NCI-H446 (cell line): ENCODE results near the gene ANKRD55.

ENCODE experiments used
- DNase-seq, 2 experiments: peaks; one replicate each; lab custom pipeline; 2025; lab: John Stamatoyannopoulos, UW

ANKRD55 gene

GRCh38 chr5:56077796-56078233 lies 155.3 kb downstream of the ANKRD55 start:
- no peak for DNase-seq

GRCh38 chr5:56076486-56076885 lies 156.6 kb downstream of the ANKRD55 start:
- no peak for DNase-seq

GRCh38 chr5:56075361-56075760 lies 157.8 kb downstream of the ANKRD55 start:
- no peak for DNase-seq

DNA sequence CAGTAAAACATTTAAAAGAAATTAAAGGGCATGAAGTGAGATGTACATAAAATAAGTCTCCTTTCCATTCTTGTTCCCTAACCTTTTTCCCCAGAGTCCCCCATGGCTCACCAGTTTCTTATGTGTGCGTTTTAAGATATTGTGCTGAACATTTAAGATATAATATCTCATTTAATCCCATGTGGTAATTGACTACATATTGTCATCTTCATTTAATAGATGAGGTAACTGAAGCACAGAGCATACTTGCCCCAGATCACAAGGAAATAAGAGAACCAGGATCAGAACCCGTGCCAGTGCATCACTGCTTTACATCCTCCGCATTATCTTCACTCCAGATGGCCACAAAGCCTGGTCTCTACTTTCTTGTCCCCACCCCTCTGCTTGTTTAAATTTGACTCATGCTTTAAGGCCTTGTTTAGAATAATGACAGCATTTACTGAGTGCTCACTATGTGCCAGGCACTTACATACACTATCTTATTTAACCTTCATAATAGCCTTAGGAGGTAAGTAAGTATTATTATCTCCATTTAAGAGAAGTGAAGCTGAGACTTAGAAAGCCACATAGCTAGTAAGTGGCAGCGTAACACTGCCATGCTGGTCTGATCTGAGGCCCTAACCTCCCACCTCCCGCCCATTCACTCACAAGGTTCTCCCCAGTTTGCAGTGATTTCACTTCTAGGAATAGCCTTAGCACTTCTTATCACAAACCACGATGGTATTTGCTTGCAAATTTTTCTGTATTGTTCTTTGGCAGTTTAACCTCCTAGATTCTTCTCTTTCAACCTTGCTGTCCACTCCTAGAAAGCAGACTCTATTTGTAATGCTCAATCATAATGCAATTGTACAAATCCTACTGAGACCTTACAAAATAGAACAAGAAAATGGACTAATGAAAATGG lies 160.0 kb downstream of the ANKRD55 start:
- no peak for DNase-seq

DNA sequence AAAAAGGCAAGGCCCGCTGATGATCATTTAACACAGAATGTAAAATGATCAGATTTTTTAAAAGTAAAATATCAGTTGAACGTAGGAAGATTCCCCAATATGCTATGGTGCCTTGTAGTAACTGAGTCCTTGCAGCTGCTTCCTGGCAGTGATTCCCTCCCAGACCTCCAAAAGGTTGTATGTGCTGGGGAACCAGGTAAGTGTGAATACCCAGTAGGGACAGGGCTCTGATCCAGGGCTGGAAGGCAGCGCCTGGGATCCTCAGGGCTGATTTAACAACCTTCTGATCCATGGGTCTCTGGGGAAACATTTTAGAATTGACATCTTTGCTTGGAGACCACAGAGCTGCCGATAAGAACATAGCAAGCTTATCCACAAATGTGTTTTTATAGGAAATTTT lies 161.7 kb downstream of the ANKRD55 start:
- DNase-seq: no peak

- DNase-seq: no peak
These were observed 162.2 kb downstream of the ANKRD55 start for GRCh38 chr5:56070851-56071465.

DNA sequence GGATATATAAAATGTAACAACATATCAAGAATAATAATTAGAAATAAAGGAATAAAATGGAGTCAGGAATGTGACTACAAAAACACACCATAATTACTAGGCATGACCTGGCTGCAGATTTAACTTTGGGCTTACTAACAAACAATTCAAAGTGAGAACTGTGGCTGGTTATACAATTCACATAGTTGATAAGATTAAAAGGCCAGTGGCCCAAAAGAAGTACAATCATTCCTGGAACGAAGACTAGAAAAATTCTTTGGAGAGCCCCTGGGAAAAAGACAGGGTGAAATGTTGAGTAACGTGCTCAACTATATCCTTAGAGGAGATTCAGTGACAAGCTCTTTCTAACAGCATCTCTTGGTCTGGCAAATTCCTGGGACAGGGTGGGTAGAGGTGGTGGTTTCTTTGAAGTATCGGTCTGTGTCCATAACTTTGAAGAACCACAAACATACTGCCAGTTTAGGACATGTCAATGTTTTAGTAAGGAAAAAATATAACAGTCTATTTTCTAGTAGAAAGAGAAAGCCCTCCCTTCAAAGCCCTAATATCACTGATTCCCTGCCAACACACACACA lies 163.4 kb downstream of the ANKRD55 start:
- no peak for DNase-seq

DNA sequence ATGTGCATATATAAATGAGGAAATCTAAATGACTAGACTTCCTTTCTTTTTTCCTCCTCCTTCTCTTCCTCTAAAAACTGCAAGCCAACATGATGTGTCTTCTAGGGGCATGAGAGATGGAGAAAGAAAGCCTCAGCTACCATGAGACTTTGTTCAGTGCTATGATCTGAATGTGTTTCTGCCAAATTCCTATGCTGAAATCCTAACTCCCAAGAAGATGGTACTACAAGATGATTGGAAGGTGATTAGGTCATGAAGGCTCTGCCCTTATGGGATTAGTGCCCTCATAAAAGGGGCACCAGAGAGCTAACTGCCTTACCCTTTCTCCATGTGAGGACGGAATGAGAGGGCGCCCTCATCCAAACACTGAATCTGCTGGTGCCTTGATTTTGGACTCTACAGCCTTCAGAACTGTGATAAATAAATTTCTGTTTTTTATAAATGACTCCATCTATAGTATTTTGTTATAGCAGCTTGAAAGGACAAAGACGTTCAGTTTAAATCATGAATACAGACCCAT lies 166.1 kb downstream of the ANKRD55 start:
- DNase-seq: no peak

- no peak for DNase-seq
These were observed 168.1 kb downstream of the ANKRD55 start for GRCh38 chr5:56064984-56065383.

DNA sequence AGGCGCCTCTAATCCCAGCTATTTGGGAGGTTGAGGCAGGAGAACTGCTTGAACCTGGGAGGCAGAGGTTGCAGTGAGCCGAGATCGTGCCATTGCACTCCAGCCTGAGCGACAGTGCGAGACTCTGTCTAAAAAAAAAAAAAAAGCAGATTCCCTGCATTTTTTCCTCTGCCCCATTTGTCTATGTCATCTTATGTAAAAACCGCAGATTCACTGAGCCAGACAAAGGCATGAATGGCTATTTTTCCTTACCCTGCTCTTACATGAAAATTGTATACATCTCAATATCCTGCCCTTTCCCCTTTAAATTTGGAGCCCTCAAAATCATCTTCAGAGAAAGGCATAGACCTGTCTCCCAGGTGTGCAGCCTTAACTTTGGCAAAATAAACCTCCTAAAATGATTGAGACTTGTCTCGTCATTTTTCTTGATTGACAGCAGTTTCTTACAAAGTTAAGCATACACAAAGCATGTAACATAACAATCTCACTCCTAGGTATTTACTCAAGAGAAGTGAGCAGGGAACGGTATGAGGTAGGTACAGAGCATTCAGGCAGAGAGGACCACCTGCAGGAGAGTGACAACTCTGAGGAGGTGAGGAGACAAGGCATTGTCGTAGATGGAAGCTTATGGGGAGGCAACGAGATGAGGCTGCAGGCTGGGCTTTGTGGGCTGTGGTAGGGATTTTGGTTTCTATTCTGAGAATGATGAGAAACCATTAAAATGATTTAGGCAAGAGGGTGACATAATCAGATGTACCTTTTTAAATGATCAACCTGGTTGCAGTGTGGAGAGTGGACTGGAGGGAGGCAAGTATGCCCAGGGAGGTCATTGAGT lies 172.6 kb downstream of the ANKRD55 start:
- DNase-seq: no peak

- no peak for DNase-seq
These were observed 173.3 kb downstream of the ANKRD55 start for GRCh38 chr5:56059854-56060253.

- DNase-seq: no peak
These were observed 176.3 kb downstream of the ANKRD55 start for GRCh38 chr5:56056875-56057274.

DNA sequence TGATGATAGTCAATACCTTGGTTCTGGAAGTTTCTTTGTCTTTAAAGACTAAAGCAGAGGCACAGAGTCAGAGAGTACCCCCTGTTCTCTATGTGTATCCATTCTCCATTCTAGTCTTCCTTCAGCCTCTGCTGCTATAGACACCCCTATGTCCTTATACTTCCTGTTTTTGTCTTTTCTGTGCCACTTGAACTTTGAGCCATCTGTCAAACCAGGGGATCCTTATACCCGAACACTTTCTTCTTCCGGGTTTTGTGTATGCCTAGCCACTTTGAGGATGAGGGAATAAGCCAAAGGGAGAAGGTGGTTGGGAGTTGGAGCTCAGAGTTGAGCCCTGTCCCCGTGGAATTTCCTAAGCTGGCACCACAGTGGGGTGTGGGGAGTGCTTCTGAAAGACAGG lies 177.3 kb downstream of the ANKRD55 start:
- DNase-seq: no peak

GRCh38 chr5:56055287-56055686 lies 177.8 kb downstream of the ANKRD55 start:
- DNase-seq: no peak

GRCh38 chr5:56054666-56055065 lies 178.5 kb downstream of the ANKRD55 start:
- no peak for DNase-seq

- no peak for DNase-seq
These were observed 179.8 kb downstream of the ANKRD55 start for GRCh38 chr5:56053363-56053762.

DNA sequence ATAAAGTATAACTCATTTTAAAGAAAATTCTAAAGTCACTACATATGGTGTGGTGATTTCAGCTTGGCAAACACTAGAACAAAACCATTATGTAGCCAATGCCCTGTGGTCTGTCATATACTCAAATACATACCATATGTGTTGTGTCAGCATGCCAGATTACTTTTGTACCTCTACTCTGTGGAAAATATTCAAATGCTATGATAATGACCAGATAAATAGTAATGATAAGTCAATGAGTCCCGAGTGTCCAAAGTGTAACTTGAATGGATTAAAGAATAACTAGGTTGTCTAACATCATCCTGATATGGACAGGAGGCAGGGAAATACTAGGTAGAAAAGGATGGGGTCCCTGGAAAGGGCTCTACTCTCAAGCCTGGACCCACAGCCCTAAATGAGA lies 180.4 kb downstream of the ANKRD55 start:
- DNase-seq: no peak

GRCh38 chr5:56050551-56051255 lies 182.4 kb downstream of the ANKRD55 start:
- DNase-seq: no peak
